ENCODE results near the gene ATN1. TPM values are rescaled to one million over a fixed set of nuclear protein-coding genes. Genes with fewer than 3 reads are reported as not detected.

ATN1 gene
- total RNA-seq, 2 donors from 2014 or later: 34.0 to 62.3 TPM

Other genes with a start within 250 kb of the ATN1 start
- gene ZNF384, start 238.6 kb upstream of the ATN1 start, total RNA-seq: 10 to 100 TPM; 80.6 to 88.7 TPM
- 1 to 10 TPM in 1 of 2 donors, under 1 TPM in 1; 0.41 to 1.4 TPM for gene PIANP, start 227.1 kb upstream of the ATN1 start, total RNA-seq
- 10 to 100 TPM; 36.5 to 38.7 TPM for gene COPS7A, start 203.9 kb upstream of the ATN1 start, total RNA-seq
- 100 to 1,000 TPM; 132 to 279 TPM for gene MLF2, start 174.8 kb upstream of the ATN1 start, total RNA-seq
- 100 to 1,000 TPM in 1 of 2 donors, 10 to 100 TPM in 1; 71.3 to 161 TPM for gene PTMS, start 161.6 kb upstream of the ATN1 start, total RNA-seq
- gene LAG3, start 155.4 kb upstream of the ATN1 start, total RNA-seq: 100 to 1,000 TPM in 1 of 2 donors, 10 to 100 TPM in 1; 45.6 to 206 TPM
- 100 to 1,000 TPM; 224 to 261 TPM for gene CD4, start 138.4 kb upstream of the ATN1 start, total RNA-seq
- under 1 TPM; 0.15 to 0.37 TPM for gene GPR162, start 106.1 kb upstream of the ATN1 start, total RNA-seq
- gene P3H3, start 99.6 kb upstream of the ATN1 start, total RNA-seq: 1 to 10 TPM in 1 of 2 donors, not detected in 1; 1.1 TPM
- under 1 TPM in 1 of 2 donors, not detected in 1; 0.66 TPM for gene GNB3, start 87.0 kb upstream of the ATN1 start, total RNA-seq
- 100 to 1,000 TPM in 1 of 2 donors, 10 to 100 TPM in 1; 86.9 to 104 TPM for gene CDCA3, start 76.7 kb upstream of the ATN1 start, total RNA-seq
- 100 to 1,000 TPM in 1 of 2 donors, 10 to 100 TPM in 1; 83.4 to 149 TPM for gene USP5, start 75.8 kb upstream of the ATN1 start, total RNA-seq
- gene TPI1, start 60.4 kb upstream of the ATN1 start, total RNA-seq: 1,000 to 10,000 TPM; 1,893 to 2,116 TPM
- gene SPSB2, start 54.7 kb upstream of the ATN1 start, total RNA-seq: 1 to 10 TPM; 2.2 to 2.4 TPM
- 1 to 10 TPM; 4.4 to 7.6 TPM for gene LRRC23, start 23.1 kb upstream of the ATN1 start, total RNA-seq
- 100 to 1,000 TPM; 234 to 858 TPM for gene ENO2, start 13.4 kb upstream of the ATN1 start, total RNA-seq
- not detected for gene RNU7-1, start 15.9 kb downstream of the ATN1 start, total RNA-seq
- gene C12orf57, start 16.1 kb downstream of the ATN1 start, total RNA-seq: 100 to 1,000 TPM; 192 to 307 TPM
- gene PTPN6, start 23.4 kb downstream of the ATN1 start, total RNA-seq: 100 to 1,000 TPM; 134 to 223 TPM
- gene PHB2, start 42.7 kb downstream of the ATN1 start, total RNA-seq: 100 to 1,000 TPM; 285 to 436 TPM
- 10 to 100 TPM; 50.9 to 90.5 TPM for gene EMG1, start 43.0 kb downstream of the ATN1 start, total RNA-seq
- gene LPCAT3, start 90.5 kb downstream of the ATN1 start, total RNA-seq: 10 to 100 TPM; 13.2 to 34.8 TPM
- gene C1S, start 132.8 kb downstream of the ATN1 start, total RNA-seq: 10 to 100 TPM in 1 of 2 donors, 1 to 10 TPM in 1; 6.9 to 13.1 TPM
- gene C1R, start 164.5 kb downstream of the ATN1 start, total RNA-seq: 1 to 10 TPM; 3.2 to 3.3 TPM
- gene C1RL, start 181.3 kb downstream of the ATN1 start, total RNA-seq: 10 to 100 TPM; 14.0 to 30.6 TPM
- gene RBP5, start 200.9 kb downstream of the ATN1 start, total RNA-seq: not detected
- 10 to 100 TPM; 51.8 to 61.9 TPM for gene CLSTN3, start 202.4 kb downstream of the ATN1 start, total RNA-seq

Data from activated T-helper 17 cell treated with anti-CD3 and anti-CD28 coated beads, Interleukin-2, amount 50 U/mL, for 72 hours (primary cell).